Astrocyte (in vitro differentiated cells and primary cell): ENCODE results near the gene CIITA.

Source experiments
- EZH2 ChIP-seq: IDR thresholded peaks from 2 replicates; pipeline ENCODE4 v1.6.1; 2012; ENCODE audit warnings: mild to moderate bottlenecking, low read length, inconsistent platforms; ENCODE audit not compliant: insufficient read depth
- TF ChIP-seq, protein P1 (sequence below): IDR thresholded peaks from 2 replicates; pipeline ENCODE4 v1.5.1; 2011; ENCODE audit warnings: low read depth, mild to moderate bottlenecking, inconsistent platforms, low read length, moderate library complexity; ENCODE audit not compliant: insufficient read depth

DNA sequence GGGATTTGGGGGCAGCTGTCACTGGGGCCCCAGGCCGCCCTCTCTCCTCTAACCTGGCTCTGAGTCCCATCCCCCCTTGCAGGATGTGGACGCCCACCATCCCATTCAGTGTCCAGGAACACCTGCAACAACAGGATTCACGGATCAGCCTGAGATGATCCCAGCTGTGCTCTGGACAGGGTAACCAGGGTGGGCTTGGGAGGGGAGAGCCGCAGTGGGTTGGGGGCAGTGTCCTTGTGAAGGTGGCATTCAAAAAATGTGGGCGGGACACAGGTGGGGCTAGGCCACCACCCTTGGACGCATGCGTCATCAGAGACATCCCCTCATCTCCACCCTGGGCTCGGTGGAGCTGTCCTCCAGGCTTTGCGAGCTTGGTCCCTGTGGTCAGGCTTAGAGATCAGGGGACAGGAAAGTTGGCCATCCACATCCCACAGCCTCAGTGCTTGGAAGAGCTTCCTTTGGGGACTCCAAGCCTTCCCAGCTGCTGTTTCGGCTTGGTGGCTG is 46.2 kb downstream of the CIITA start:
- TF ChIP-seq, protein P1, sequence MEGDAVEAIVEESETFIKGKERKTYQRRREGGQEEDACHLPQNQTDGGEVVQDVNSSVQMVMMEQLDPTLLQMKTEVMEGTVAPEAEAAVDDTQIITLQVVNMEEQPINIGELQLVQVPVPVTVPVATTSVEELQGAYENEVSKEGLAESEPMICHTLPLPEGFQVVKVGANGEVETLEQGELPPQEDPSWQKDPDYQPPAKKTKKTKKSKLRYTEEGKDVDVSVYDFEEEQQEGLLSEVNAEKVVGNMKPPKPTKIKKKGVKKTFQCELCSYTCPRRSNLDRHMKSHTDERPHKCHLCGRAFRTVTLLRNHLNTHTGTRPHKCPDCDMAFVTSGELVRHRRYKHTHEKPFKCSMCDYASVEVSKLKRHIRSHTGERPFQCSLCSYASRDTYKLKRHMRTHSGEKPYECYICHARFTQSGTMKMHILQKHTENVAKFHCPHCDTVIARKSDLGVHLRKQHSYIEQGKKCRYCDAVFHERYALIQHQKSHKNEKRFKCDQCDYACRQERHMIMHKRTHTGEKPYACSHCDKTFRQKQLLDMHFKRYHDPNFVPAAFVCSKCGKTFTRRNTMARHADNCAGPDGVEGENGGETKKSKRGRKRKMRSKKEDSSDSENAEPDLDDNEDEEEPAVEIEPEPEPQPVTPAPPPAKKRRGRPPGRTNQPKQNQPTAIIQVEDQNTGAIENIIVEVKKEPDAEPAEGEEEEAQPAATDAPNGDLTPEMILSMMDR = no peak
- no peak for TF ChIP-seq EZH2
